MM.1S (cell line): Measurements from ENCODE around the gene FPR1.

Source experiments
- DNase-seq: peaks from one replicate; pipeline ENCODE4 v3.0.0-alpha.2; 2015
- H2AFZ ChIP-seq: fragments of 300-600 bp; sonication (generic); 2 replicates; pipeline ENCODE4 v1.6.0; 2016; ENCODE audit warnings: antibody characterized with exemption, low read length
- H3F3A ChIP-seq: fragments of 300-600 bp; sonication (generic); 2 replicates; pipeline ENCODE4 v1.6.1; 2016; ENCODE audit warnings: mild to moderate bottlenecking, antibody characterized with exemption, low read length, moderate library complexity, mixed read lengths; ENCODE audit not compliant: insufficient read depth
- H3K27ac ChIP-seq: fragments of 300-600 bp; sonication (generic); 2 replicates; pipeline ENCODE4 v1.5.1; 2016; ENCODE audit warnings: mild to moderate bottlenecking, low read length
- H3K27me3 ChIP-seq: fragments of 300-600 bp; sonication (generic); replicated peaks from 2 replicates; pipeline ENCODE4 v1.6.0; 2016; ENCODE audit warnings: low read length; ENCODE audit not compliant: insufficient read depth
- H3K36me3 ChIP-seq: fragments of 300-600 bp; sonication (generic); replicated peaks from 2 replicates; pipeline ENCODE4 v1.6.1; 2016; ENCODE audit warnings: mild to moderate bottlenecking, low read length, mixed read lengths; ENCODE audit not compliant: insufficient read depth
- H3K4me1 ChIP-seq: fragments of 300-600 bp; sonication (generic); 2 replicates; pipeline ENCODE4 v1.6.1; 2016; ENCODE audit warnings: low read length, mixed read lengths
- H3K4me2 ChIP-seq: fragments of 300-600 bp; sonication (generic); 2 replicates; pipeline ENCODE4 v1.6.0; 2016; ENCODE audit warnings: low read depth, low read length
- H3K4me3 ChIP-seq: fragments of 300-600 bp; sonication (generic); 2 replicates; pipeline ENCODE4 v1.5.1; 2016; ENCODE audit warnings: low read length, mixed read lengths
- H3K79me2 ChIP-seq: fragments of 300-600 bp; sonication (generic); 2 replicates; pipeline ENCODE4 v1.6.1; 2016; ENCODE audit warnings: mixed run types, low read length, mixed read lengths
- H3K9ac ChIP-seq: fragments of 300-600 bp; sonication (generic); 2 replicates; pipeline ENCODE4 v1.6.1; 2016; ENCODE audit warnings: low read length, mixed read lengths
- H3K9me2 ChIP-seq: fragments of 300-600 bp; sonication (generic); replicated peaks from 2 replicates; pipeline ENCODE4 v1.6.1; 2016; ENCODE audit warnings: mild to moderate bottlenecking, low read length, mixed read lengths; ENCODE audit not compliant: insufficient read depth
- H3K9me3 ChIP-seq: fragments of 300-600 bp; sonication (generic); replicated peaks from 2 replicates; pipeline ENCODE4 v1.6.1; 2016; ENCODE audit warnings: mild to moderate bottlenecking, low read length, mixed read lengths; ENCODE audit not compliant: insufficient read depth
- H4K20me1 ChIP-seq: fragments of 300-600 bp; sonication (generic); 2 replicates; pipeline ENCODE4 v1.6.1; 2016; ENCODE audit warnings: mild to moderate bottlenecking, low read length, moderate library complexity, mixed read lengths; ENCODE audit not compliant: insufficient read depth
- EZH2 ChIP-seq: fragments of 300-600 bp; sonication (generic); optimal IDR thresholded peaks from 2 replicates; pipeline ENCODE3; 2017; ENCODE audit warnings: low read depth, mild to moderate bottlenecking, antibody characterized with exemption, low read length, mixed read lengths
- EZH2phosphoT487 ChIP-seq: fragments of 300-600 bp; sonication (generic); IDR thresholded peaks from 2 replicates; pipeline ENCODE4 v1.6.1; 2018; ENCODE audit warnings: antibody characterized with exemption, low read length
- TF ChIP-seq, protein P1 (sequence below): fragments of 300-600 bp; sonication (generic); IDR thresholded peaks from 2 replicates; pipeline ENCODE4 v1.5.1; 2016; ENCODE audit warnings: antibody characterized with exemption, low read length, mixed read lengths

FPR1 gene, protein sequence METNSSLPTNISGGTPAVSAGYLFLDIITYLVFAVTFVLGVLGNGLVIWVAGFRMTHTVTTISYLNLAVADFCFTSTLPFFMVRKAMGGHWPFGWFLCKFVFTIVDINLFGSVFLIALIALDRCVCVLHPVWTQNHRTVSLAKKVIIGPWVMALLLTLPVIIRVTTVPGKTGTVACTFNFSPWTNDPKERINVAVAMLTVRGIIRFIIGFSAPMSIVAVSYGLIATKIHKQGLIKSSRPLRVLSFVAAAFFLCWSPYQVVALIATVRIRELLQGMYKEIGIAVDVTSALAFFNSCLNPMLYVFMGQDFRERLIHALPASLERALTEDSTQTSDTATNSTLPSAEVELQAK

DNA sequence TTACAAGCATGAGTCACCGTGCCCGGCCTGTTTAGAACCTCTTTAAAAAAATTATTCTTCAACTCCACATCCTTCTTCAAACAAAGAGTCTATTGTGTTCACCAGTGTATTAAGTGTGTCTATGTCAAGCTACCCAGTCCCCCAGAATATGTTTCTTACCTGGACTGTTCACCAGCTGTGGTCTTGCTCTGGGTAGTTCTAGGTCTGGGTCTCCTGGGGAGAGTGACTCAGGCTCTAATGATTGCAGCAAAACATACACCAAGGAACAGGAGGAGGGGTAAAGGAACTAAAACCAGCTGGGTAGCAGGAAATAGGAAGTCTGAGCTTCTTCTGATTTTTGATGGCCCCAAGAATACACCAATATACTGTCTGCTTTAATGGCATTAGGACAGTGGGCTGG is at the start of gene FPR1:
TSS of gene FPR1 (minus strand) at position 224 of the 400 bp plus-strand sequence. CDS start 4,884 bp downstream, outside the sequence.
- TF ChIP-seq EZH2 (no peak), EZH2phosphoT487 (no peak)
- TF ChIP-seq, protein P1, sequence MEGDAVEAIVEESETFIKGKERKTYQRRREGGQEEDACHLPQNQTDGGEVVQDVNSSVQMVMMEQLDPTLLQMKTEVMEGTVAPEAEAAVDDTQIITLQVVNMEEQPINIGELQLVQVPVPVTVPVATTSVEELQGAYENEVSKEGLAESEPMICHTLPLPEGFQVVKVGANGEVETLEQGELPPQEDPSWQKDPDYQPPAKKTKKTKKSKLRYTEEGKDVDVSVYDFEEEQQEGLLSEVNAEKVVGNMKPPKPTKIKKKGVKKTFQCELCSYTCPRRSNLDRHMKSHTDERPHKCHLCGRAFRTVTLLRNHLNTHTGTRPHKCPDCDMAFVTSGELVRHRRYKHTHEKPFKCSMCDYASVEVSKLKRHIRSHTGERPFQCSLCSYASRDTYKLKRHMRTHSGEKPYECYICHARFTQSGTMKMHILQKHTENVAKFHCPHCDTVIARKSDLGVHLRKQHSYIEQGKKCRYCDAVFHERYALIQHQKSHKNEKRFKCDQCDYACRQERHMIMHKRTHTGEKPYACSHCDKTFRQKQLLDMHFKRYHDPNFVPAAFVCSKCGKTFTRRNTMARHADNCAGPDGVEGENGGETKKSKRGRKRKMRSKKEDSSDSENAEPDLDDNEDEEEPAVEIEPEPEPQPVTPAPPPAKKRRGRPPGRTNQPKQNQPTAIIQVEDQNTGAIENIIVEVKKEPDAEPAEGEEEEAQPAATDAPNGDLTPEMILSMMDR = no peak
- H3K4me3 ChIP-seq = no peak within 1 kb of the TSS
- no peaks in the 10 kb centered on the region for H3K27me3 ChIP-seq
- no peaks in the 10 kb centered on the region for H3K4me1 ChIP-seq
- H3K9me2 ChIP-seq = no peaks in the 10 kb centered on the region
- H3K79me2 ChIP-seq = no peaks in the 10 kb centered on the region
- H3F3A ChIP-seq = no peaks in the 10 kb centered on the region
- no peak for DNase-seq
- H3K27ac ChIP-seq = no peak within 1 kb of the TSS
- no peaks in the 10 kb centered on the region for H3K36me3 ChIP-seq
- no peaks in the 10 kb centered on the region for H3K9me3 ChIP-seq
- H3K4me2 ChIP-seq = no peak within 1 kb of the TSS
- H2AFZ ChIP-seq = no peak within 1 kb of the TSS
- H4K20me1 ChIP-seq = no peaks in the 10 kb centered on the region
- no peak within 1 kb of the TSS for H3K9ac ChIP-seq

DNA sequence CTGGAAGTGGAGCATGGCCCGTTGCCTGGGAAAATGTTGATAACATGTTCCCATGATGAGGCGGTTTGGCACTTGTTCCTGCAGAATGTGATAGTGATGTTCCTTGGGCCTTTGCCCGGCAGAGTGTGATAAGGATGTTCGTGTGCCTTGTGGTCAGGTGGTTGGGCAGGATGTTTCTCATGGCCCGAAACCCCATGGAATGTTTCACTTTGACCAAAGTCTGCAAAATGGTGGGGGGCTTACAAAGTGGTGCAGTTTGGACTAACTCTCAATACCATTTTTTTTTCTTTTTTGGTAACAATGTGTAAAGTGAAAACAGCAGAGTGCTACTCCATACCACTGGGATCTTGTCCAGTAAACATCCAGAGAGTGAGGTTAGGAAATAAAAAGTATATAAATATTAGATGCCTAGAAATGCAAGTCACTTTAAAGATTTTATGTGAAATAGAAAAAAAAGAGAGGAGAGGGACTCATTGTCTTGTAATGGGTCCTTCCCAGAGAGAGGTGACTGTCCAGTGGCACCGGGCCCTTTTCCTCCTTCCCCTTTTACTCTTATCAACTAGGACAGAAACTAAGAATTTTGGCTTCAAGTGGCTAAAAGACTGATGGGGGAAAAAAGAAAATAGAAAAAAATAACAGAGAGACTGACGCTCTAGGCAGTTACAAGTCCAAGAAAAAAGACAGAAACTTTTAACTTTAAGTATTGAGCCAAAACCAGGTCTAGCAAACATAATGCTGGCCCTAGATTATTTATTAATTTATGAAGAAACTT is 49.0 kb upstream of the FPR1 start:
- no peaks in the 10 kb centered on the region for H3K27me3 ChIP-seq
- H3F3A ChIP-seq = no peaks in the 10 kb centered on the region
- H2AFZ ChIP-seq = no peak overlapping the region
- H3K27ac ChIP-seq = no peak overlapping the region
- no peaks in the 10 kb centered on the region for H3K9me3 ChIP-seq
- H4K20me1 ChIP-seq = no peaks in the 10 kb centered on the region
- H3K9ac ChIP-seq = no peak overlapping the region
- no peak for DNase-seq
- H3K4me2 ChIP-seq = no peak overlapping the region
- no peaks in the 10 kb centered on the region for H3K79me2 ChIP-seq
- no peaks in the 10 kb centered on the region for H3K9me2 ChIP-seq
- H3K36me3 ChIP-seq = no peaks in the 10 kb centered on the region
- H3K4me3 ChIP-seq = no peak overlapping the region
- TF ChIP-seq EZH2phosphoT487 (no peak), EZH2 (no peak)
- TF ChIP-seq, protein P1 = no peak
- H3K4me1 ChIP-seq = no peaks in the 10 kb centered on the region

DNA sequence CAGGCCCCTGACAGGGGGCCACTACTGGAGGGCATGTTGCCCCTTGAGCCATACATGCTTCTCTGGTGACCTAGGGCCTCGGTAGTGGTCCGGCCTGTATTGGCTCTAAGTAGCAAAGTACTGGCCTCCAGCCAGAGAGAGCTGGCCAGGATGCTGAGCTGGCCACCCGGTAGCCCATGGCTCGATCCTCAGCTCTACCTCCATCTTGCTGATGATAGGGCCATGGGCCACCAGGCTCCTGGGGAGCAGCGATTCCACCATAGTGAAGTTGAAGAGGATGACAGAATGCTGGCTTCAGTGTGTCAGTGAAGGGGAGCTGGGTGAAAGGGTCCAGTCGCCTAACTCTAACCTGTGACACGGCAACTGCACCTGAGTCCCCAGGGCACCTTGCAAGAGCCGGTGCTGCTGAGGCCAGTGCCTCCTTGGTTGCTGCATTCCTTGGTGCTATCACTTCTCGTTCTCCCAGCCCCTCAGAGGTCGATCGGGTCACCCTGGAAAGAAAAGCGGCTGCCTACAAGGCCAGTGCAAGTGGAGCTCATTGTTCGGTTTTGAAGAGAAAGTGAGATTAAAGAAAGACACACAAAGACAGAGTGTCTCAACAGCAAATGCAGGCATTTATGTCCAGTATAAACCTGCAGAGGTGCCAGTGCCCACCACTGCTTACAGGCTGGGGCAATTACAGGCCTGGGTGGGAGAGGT is 48.2 kb upstream of the FPR1 start:
- H3K4me2 ChIP-seq = no peak overlapping the region
- H3F3A ChIP-seq = no peaks in the 10 kb centered on the region
- no peak overlapping the region for H2AFZ ChIP-seq
- H3K9ac ChIP-seq = no peak overlapping the region
- no peak overlapping the region for H3K4me3 ChIP-seq
- no peak for DNase-seq
- no peaks in the 10 kb centered on the region for H3K4me1 ChIP-seq
- no peaks in the 10 kb centered on the region for H3K27me3 ChIP-seq
- H3K27ac ChIP-seq = no peak overlapping the region
- no peaks in the 10 kb centered on the region for H3K9me2 ChIP-seq
- TF ChIP-seq EZH2 (no peak), EZH2phosphoT487 (no peak)
- TF ChIP-seq, protein P1 = no peak
- no peaks in the 10 kb centered on the region for H3K36me3 ChIP-seq
- H4K20me1 ChIP-seq = no peaks in the 10 kb centered on the region
- H3K79me2 ChIP-seq = no peaks in the 10 kb centered on the region
- H3K9me3 ChIP-seq = no peaks in the 10 kb centered on the region
